Measurements from ENCODE around the gene CPTP.

Gene CPTP

GRCh38 chr1:1281533-1282321 lies 42.9 kb upstream of the CPTP start:
- no peak overlapping the region for H3K4me3 ChIP-seq (ENCODE audit: low read depth, low read length)
- TF ChIP-seq CTCF (IDR thresholded peaks at IDR 0.05; ENCODE audit: low read depth, low read length), result no peak

- TF ChIP-seq CTCF (IDR thresholded peaks at IDR 0.05; ENCODE audit: low read depth, low read length), result no peak
- H3K4me3 ChIP-seq (ENCODE audit: low read depth, low read length), result no peak overlapping the region
Measured at GRCh38 chr1:1282998-1283397, 41.6 kb upstream of the CPTP start.

- no peak overlapping the region for H3K4me3 ChIP-seq (ENCODE audit: low read depth, low read length)
- no peak for TF ChIP-seq CTCF (IDR thresholded peaks at IDR 0.05; ENCODE audit: low read depth, low read length)
Measured at GRCh38 chr1:1283821-1284220, 40.8 kb upstream of the CPTP start.

GRCh38 chr1:1284221-1285101 lies 40.1 kb upstream of the CPTP start:
- no peak for TF ChIP-seq CTCF (IDR thresholded peaks at IDR 0.05; ENCODE audit: low read depth, low read length)
- no peak overlapping the region for H3K4me3 ChIP-seq (ENCODE audit: low read depth, low read length)

- H3K4me3 ChIP-seq (ENCODE audit: low read depth, low read length), result no peak overlapping the region
- TF ChIP-seq CTCF (IDR thresholded peaks at IDR 0.05; ENCODE audit: low read depth, low read length), result no peak
Measured at GRCh38 chr1:1285102-1285571, 39.5 kb upstream of the CPTP start.

GRCh38 chr1:1285611-1286311 lies 38.8 kb upstream of the CPTP start:
- no peak for TF ChIP-seq CTCF (IDR thresholded peaks at IDR 0.05; ENCODE audit: low read depth, low read length)
- H3K4me3 ChIP-seq (ENCODE audit: low read depth, low read length), result no peak overlapping the region

All from WI38 (cell line).